Body of pancreas (tissue), 4 donors: Measurements from ENCODE around the gene LCMT1.

Source experiments
- POLR2A ChIP-seq, 3 donors: fragments of 450-650 bp; IDR thresholded peaks; one replicate each; pipeline ENCODE4 v1.6.1; 2016; ENCODE audit warnings: antibody characterized with exemption in 3 of 3, mild to moderate bottlenecking in 2 of 3
- TF ChIP-seq, protein P1 (sequence below), 7 experiments: fragments of 450-650 bp in 4 of 7; fragments of 200-600 bp in 3 of 7; sonication (generic) in 3 of 7; IDR thresholded peaks; one replicate each; pipeline ENCODE4 v1.5.1; 2016 to 2019; ENCODE audit warnings: antibody characterized with exemption in 7 of 7

DNA sequence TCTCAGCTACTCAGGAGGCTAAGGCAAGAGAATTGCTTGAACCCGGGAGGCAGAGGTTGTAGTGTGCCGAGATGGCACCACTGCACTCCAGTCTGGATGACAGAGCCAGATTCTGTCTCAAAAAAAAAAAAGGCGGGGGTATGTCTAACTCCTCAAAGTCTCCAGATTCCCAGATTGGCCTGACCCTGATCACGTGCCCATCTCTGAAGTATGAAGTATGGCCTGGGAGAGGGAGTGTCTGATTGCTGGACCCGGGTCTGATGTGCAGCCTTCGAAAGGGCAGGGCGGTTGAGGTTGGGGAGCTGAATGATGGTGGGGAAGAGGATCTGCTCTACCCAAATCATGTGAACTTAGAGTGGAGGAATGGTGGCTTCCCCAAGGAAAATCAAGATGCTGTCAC lies 87.9 kb downstream of the LCMT1 start:
- TF ChIP-seq, protein P1, sequence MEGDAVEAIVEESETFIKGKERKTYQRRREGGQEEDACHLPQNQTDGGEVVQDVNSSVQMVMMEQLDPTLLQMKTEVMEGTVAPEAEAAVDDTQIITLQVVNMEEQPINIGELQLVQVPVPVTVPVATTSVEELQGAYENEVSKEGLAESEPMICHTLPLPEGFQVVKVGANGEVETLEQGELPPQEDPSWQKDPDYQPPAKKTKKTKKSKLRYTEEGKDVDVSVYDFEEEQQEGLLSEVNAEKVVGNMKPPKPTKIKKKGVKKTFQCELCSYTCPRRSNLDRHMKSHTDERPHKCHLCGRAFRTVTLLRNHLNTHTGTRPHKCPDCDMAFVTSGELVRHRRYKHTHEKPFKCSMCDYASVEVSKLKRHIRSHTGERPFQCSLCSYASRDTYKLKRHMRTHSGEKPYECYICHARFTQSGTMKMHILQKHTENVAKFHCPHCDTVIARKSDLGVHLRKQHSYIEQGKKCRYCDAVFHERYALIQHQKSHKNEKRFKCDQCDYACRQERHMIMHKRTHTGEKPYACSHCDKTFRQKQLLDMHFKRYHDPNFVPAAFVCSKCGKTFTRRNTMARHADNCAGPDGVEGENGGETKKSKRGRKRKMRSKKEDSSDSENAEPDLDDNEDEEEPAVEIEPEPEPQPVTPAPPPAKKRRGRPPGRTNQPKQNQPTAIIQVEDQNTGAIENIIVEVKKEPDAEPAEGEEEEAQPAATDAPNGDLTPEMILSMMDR (IDR thresholded peaks at IDR 0.05), result no peak
- no peak for TF ChIP-seq POLR2A (IDR thresholded peaks at IDR 0.05)
